ENCODE data around the gene PCCB. TPM values are rescaled to one million over a fixed set of nuclear protein-coding genes. Genes with fewer than 3 reads are reported as not detected.

PCCB gene
- total RNA-seq, 2 donors from 2014 or later: 19.3 to 22.6 TPM

DNA sequence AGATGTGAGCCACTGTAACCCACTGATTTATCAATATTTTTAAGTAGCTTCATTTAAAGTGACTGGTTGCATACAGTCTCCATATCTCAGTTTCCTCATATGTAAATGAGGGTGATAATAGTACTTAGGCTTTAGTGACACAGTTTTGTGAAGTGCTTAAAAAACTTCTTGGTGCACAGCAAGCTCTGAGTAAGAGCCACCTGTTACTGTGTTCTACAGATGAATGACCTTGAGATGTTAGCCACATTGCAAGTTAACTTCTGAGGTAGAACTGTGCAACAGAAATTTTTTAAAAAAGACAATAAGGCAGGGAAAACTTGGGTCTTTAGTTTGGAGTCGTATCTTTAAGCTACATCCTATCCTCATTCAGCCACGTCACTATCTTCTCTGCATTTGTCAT is 43.1 kb downstream of the PCCB start:
- Histone ChIP-seq H3K36me3 (peaks cover 3% of the 10 kb centered on the region), H3K4me3 (no peak overlapping the region), H3K4me1 (ENCODE audit: control insufficient read depth in 1 of 2, low read depth in 2 of 2) (no peaks in the 10 kb centered on the region), H3K27me3 (replicated peaks; ENCODE audit: insufficient read depth) (no peaks in the 10 kb centered on the region), H3K27ac (no peak overlapping the region), H3K9me3 (no peaks in the 10 kb centered on the region)
- TF ChIP-seq CTCF (IDR thresholded peaks at IDR 0.05): no peak
- ATAC-seq (ENCODE audit: insufficient number of reproducible peaks, low FRiP score, low read depth) (no peak), DNase-seq (ENCODE audit: low spot score) (no peak)

DNA sequence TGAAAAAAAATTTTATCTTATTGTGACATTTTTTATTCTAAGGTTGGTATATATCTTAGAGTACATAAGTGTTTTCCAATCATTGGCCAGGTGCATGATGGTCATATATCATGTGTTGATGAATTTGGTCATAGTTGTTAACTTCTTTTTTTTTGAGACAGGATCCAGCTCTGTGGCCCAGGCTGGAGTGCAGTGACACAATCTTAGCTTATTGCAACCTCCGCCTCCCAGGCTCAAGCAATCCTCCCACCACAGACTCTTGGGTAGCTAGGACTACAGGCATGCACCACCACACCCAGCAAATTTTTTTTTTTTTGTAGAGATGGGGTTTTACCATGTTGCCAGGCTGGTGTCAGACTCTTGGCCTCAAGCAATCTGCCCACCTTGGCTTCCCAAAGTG is 44.0 kb downstream of the PCCB start:
- Histone ChIP-seq H3K4me1 (ENCODE audit: control insufficient read depth in 1 of 2, low read depth in 2 of 2) (no peaks in the 10 kb centered on the region), H3K9me3 (no peaks in the 10 kb centered on the region), H3K27me3 (replicated peaks; ENCODE audit: insufficient read depth) (no peaks in the 10 kb centered on the region), H3K36me3 (peaks cover 9% of the 10 kb centered on the region), H3K27ac (no peak overlapping the region), H3K4me3 (no peak overlapping the region)
- ATAC-seq (ENCODE audit: insufficient number of reproducible peaks, low FRiP score, low read depth) (no peak), DNase-seq (ENCODE audit: low spot score) (no peak)
- TF ChIP-seq CTCF (IDR thresholded peaks at IDR 0.05): no peak

GRCh38 chr3:136296960-136297359 is 46.8 kb downstream of the PCCB start:
- peaks cover 17% of the 10 kb centered on the region for H3K36me3 ChIP-seq
- no peak overlapping the region for H3K4me3 ChIP-seq
- ATAC-seq (ENCODE audit: insufficient number of reproducible peaks, low FRiP score, low read depth): no peak
- H3K4me1 ChIP-seq (ENCODE audit: control insufficient read depth in 1 of 2, low read depth in 2 of 2): no peaks in the 10 kb centered on the region
- no peaks in the 10 kb centered on the region for H3K9me3 ChIP-seq
- no peak overlapping the region for H3K27ac ChIP-seq
- H3K27me3 ChIP-seq (replicated peaks; ENCODE audit: insufficient read depth): no peaks in the 10 kb centered on the region
- DNase-seq (ENCODE audit: low spot score): no peak
- TF ChIP-seq CTCF (IDR thresholded peaks at IDR 0.05): no peak

DNA sequence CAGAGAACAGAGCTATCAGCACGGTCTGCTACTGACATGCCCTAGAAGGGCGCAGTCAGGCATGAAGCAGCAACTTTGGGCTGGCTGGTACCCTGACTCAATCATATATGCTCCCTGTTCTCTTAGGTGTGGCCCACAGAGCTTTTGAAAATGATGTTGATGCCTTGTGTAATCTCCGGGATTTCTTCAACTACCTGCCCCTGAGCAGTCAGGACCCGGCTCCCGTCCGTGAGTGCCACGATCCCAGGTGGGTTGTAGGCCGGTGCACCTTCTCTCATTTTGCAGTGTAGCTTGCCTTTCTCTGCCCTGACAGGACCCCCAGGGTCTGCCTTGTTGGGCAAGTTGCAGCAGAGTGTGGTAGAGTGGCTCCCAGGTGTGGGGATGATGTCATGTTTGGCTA is 47.7 kb downstream of the PCCB start:
- no peak overlapping the region for H3K27ac ChIP-seq
- peaks cover 17% of the 10 kb centered on the region for H3K36me3 ChIP-seq
- TF ChIP-seq CTCF (IDR thresholded peaks at IDR 0.05): no peak
- DNase-seq (ENCODE audit: low spot score) (no peak), ATAC-seq (ENCODE audit: insufficient number of reproducible peaks, low FRiP score, low read depth) (no peak)
- H3K4me1 ChIP-seq (ENCODE audit: control insufficient read depth in 1 of 2, low read depth in 2 of 2): no peaks in the 10 kb centered on the region
- no peaks in the 10 kb centered on the region for H3K9me3 ChIP-seq
- H3K4me3 ChIP-seq: no peak overlapping the region
- no peaks in the 10 kb centered on the region for H3K27me3 ChIP-seq (replicated peaks; ENCODE audit: insufficient read depth)

- ATAC-seq (ENCODE audit: insufficient number of reproducible peaks, low FRiP score, low read depth) (no peak), DNase-seq (ENCODE audit: low spot score) (no peak)
- Histone ChIP-seq H3K9me3 (no peaks in the 10 kb centered on the region), H3K27ac (no peak overlapping the region), H3K27me3 (replicated peaks; ENCODE audit: insufficient read depth) (no peaks in the 10 kb centered on the region), H3K36me3 (peaks cover 13% of the 10 kb centered on the region), H3K4me1 (ENCODE audit: control insufficient read depth in 1 of 2, low read depth in 2 of 2) (no peaks in the 10 kb centered on the region), H3K4me3 (no peak overlapping the region)
- TF ChIP-seq CTCF (IDR thresholded peaks at IDR 0.05): no peak
Measured at GRCh38 chr3:136300444-136300843, 50.3 kb downstream of the PCCB start.
